IMR-90 (cell line): ENCODE results near the gene CHRM4. TPM values are rescaled to one million over a fixed set of nuclear protein-coding genes. Genes with fewer than 3 reads are reported as not detected.

Source experiments
- ATAC-seq: fragments of 200-7000 bp; cut with Tn5 transposase; 2 replicates; pipeline ENCODE4 v1.9.1; 2020; ENCODE audit warnings: low read depth, mild to moderate bottlenecking, moderate library complexity
- BruUV-seq: library from RNA; stranded (reverse); fragments of 400-500 nt; replicated peaks from 2 replicates; lab custom pipeline; 2021; lab: Mats Ljungman, UMichigan
- CTCF ChIA-PET: fragments of 300-600 bp; formaldehyde crosslinking; extraction: SDS; loops from one replicate; lab custom pipeline; 2021; ENCODE audit warnings: antibody characterized with exemption; lab: Yijun Ruan, JAX
- POLR2A ChIA-PET: fragments of 300-600 bp; sonication (Branson Sonifier 250); formaldehyde crosslinking; loops from one replicate; lab custom pipeline; 2022; ENCODE audit warnings: antibody characterized with exemption; ENCODE audit not compliant: unreplicated experiment; lab: Charles Lee
- DNase-seq: peaks from one replicate; pipeline ENCODE4 v3.0.0; 2013
- H2AFZ ChIP-seq: replicated peaks from 2 replicates; pipeline ENCODE3; 2013; ENCODE audit warnings: low read length, mild to moderate bottlenecking; ENCODE audit not compliant: poor library complexity
- H2AK5ac ChIP-seq: 2 replicates; pipeline ENCODE4 v1.6.1; 2013; ENCODE audit warnings: low read depth, low read length, inconsistent platforms
- H2AK9ac ChIP-seq: replicated peaks from 2 replicates; pipeline ENCODE3; 2013; ENCODE audit warnings: mild to moderate bottlenecking, low read depth, low read length, moderate library complexity; ENCODE audit not compliant: poor library complexity
- H2BK120ac ChIP-seq: 2 replicates; pipeline ENCODE4 v1.6.1; 2013; ENCODE audit warnings: low read depth, low read length, inconsistent platforms
- H2BK15ac ChIP-seq: 3 replicates; pipeline ENCODE4 v1.6.1; 2013; ENCODE audit warnings: low read depth, low read length, inconsistent platforms
- H2BK20ac ChIP-seq: 2 replicates; pipeline ENCODE4 v1.6.1; 2013; ENCODE audit warnings: low read depth, mild to moderate bottlenecking, inconsistent platforms, low read length, moderate library complexity
- H2BK5ac ChIP-seq: 2 replicates; pipeline ENCODE4 v1.6.1; 2013; ENCODE audit warnings: mild to moderate bottlenecking, low read depth, low read length, inconsistent platforms; ENCODE audit not compliant: poor library complexity, severe bottlenecking
- H3K14ac ChIP-seq: replicated peaks from 2 replicates; pipeline ENCODE4 v1.6.1; 2013; ENCODE audit warnings: low read depth, low read length, inconsistent platforms
- H3K18ac ChIP-seq: 2 replicates; pipeline ENCODE4 v1.6.1; 2013; ENCODE audit warnings: low read depth, low read length, control low read depth
- H3K23ac ChIP-seq: 2 replicates; pipeline ENCODE4 v1.6.1; 2013; ENCODE audit warnings: low read depth, low read length, inconsistent platforms
- H3K27ac ChIP-seq: 2 replicates; pipeline ENCODE4 v1.5.1; 2013; ENCODE audit warnings: mild to moderate bottlenecking, control low read depth, low read length; ENCODE audit not compliant: insufficient read depth
- H3K27me3 ChIP-seq: 2 replicates; pipeline ENCODE4 v1.6.1; 2013; ENCODE audit warnings: low read length; ENCODE audit not compliant: control insufficient read depth, insufficient read depth
- H3K36me3 ChIP-seq: 2 replicates; pipeline ENCODE4 v1.6.1; 2013; ENCODE audit warnings: low read length, mixed read lengths; ENCODE audit not compliant: control insufficient read depth, insufficient read depth
- H3K4ac ChIP-seq: 2 replicates; pipeline ENCODE4 v1.6.1; 2013; ENCODE audit warnings: low read depth, low read length, inconsistent platforms
- H3K4me1 ChIP-seq: 2 replicates; pipeline ENCODE4 v1.6.1; 2013; ENCODE audit warnings: low read length, mixed read lengths; ENCODE audit not compliant: control insufficient read depth, insufficient read depth
- H3K4me2 ChIP-seq: 2 replicates; pipeline ENCODE4 v1.6.1; 2013; ENCODE audit warnings: low read depth, mild to moderate bottlenecking, control low read depth, low read length, moderate library complexity
- H3K4me3 ChIP-seq: 2 replicates; pipeline ENCODE4 v1.5.1; 2013; ENCODE audit warnings: low read depth, mild to moderate bottlenecking, control low read depth, low read length, moderate library complexity; ENCODE audit not compliant: insufficient read depth
- H3K56ac ChIP-seq: 2 replicates; pipeline ENCODE4 v1.6.1; 2013; ENCODE audit warnings: low read length, inconsistent platforms; ENCODE audit not compliant: insufficient read depth; ENCODE audit errors: extremely low read depth
- H3K79me1 ChIP-seq, 2 experiments: 2 replicates each; pipeline ENCODE4 v1.6.1; 2013; ENCODE audit warnings: low read length in 2 of 2, inconsistent platforms in 1 of 2, low read depth in 1 of 2
- H3K9ac ChIP-seq: 2 replicates; pipeline ENCODE4 v1.6.1; 2013; ENCODE audit warnings: low read depth, low read length, control low read depth
- H3K9me1 ChIP-seq: 2 replicates; pipeline ENCODE4 v1.6.1; 2013; ENCODE audit warnings: low read length, inconsistent platforms; ENCODE audit not compliant: insufficient read depth
- H3K9me3 ChIP-seq: 2 replicates; pipeline ENCODE4 v1.6.1; 2013; ENCODE audit warnings: low read length; ENCODE audit not compliant: control insufficient read depth, insufficient read depth
- H4K20me1 ChIP-seq: 2 replicates; pipeline ENCODE4 v1.6.1; 2013; ENCODE audit warnings: low read length, inconsistent platforms; ENCODE audit not compliant: insufficient read depth
- H4K5ac ChIP-seq: 2 replicates; pipeline ENCODE4 v1.6.1; 2013; ENCODE audit warnings: mild to moderate bottlenecking, low read depth, low read length, control low read depth
- H4K8ac ChIP-seq, 2 experiments: 2 replicates each; pipeline ENCODE4 v1.6.1; 2013; ENCODE audit warnings: low read depth in 2 of 2, low read length in 2 of 2, control low read depth in 1 of 2, inconsistent platforms in 1 of 2
- H4K91ac ChIP-seq: 2 replicates; pipeline ENCODE4 v1.6.1; 2013; ENCODE audit warnings: low read depth, low read length, inconsistent platforms; ENCODE audit not compliant: insufficient read depth
- BHLHE40 ChIP-seq: fragments of 150-350 bp; IDR thresholded peaks from 2 replicates; pipeline ENCODE4 v1.6.1; 2016; ENCODE audit warnings: mild to moderate bottlenecking, low read depth, low read length
- CHD1 ChIP-seq: IDR thresholded peaks from 2 replicates; pipeline ENCODE4 v1.6.1; 2012; ENCODE audit warnings: low read depth, low read length, improper control_type of control experiment
- CTCF ChIP-seq: conservative IDR thresholded peaks from 2 replicates; pipeline ENCODE4 v1.5.1; 2012; ENCODE audit warnings: mild to moderate bottlenecking, low read depth, low read length, improper control_type of control experiment
- ELK1 ChIP-seq: fragments of 150-350 bp; IDR thresholded peaks from 2 replicates; pipeline ENCODE4 v1.6.1; 2016; ENCODE audit warnings: low read depth, mild to moderate bottlenecking, low read length, moderate library complexity, borderline replicate concordance
- FOS ChIP-seq: fragments of 150-350 bp; IDR thresholded peaks from 2 replicates; pipeline ENCODE4 v1.6.1; 2016; ENCODE audit warnings: low read depth, low read length
- NFE2L2 ChIP-seq: fragments of 150-350 bp; IDR thresholded peaks from 2 replicates; pipeline ENCODE4 v1.6.1; 2016; ENCODE audit warnings: low read depth, mild to moderate bottlenecking, low read length
- RAD21 ChIP-seq: IDR thresholded peaks from 2 replicates; pipeline ENCODE4 v1.6.1; 2012; ENCODE audit warnings: low read length, improper control_type of control experiment
- RCOR1 ChIP-seq: IDR thresholded peaks from 2 replicates; pipeline ENCODE4 v1.6.1; 2012; ENCODE audit warnings: mild to moderate bottlenecking, low read length, improper control_type of control experiment; ENCODE audit not compliant: insufficient replicate concordance
- RFX5 ChIP-seq: IDR thresholded peaks from 2 replicates; pipeline ENCODE4 v1.8.0; 2012; ENCODE audit warnings: low read depth, mild to moderate bottlenecking, low read length, moderate library complexity
- WGBS, 2 experiments: methylation state at CpG; one replicate each; pipeline versions ENCODE4 v1.1.5 to v1.1.7; 2013; ENCODE audit warnings: missing lambda C conversion rate in 2 of 2; ENCODE audit not compliant: insufficient read length in 1 of 2; ENCODE audit errors: extremely low coverage in 2 of 2; 5-methylcytosine and 5-hydroxymethylcytosine counted together
- dilution Hi-C: fragments of 300-500 bp; cut with HindIII; formaldehyde crosslinking; loops from one replicate; pipeline ENCODE4 v1.14.3; 2018; ENCODE audit warnings: low sequenced_read_pairs; ENCODE audit not compliant: unreplicated experiment
- in situ Hi-C: fragments of 300-500 bp; cut with MboI; formaldehyde crosslinking; loops from 3 replicates; pipeline ENCODE4 v1.14.3; 2019; ENCODE audit warnings: low sequenced_read_pairs, inconsistent platforms, mixed read lengths
- intact Hi-C: fragments of 100-400 bp; cut with micrococcal nuclease; formaldehyde crosslinking; loops from 2 replicates; pipeline ENCODE4 v1.10.0; 2022
- polyA plus RNA-seq, 3 experiments: library from polyadenylated mRNA; depleted of rRNA; stranded (reverse); fragments of >200 nt; gene quantifications; 2 replicates each; pipeline ENCODE4 v1.2.3, GENCODE V29; 2012; ENCODE audit warnings: low replicate concordance in 1 of 3
- total RNA-seq: library from RNA; depleted of rRNA; stranded (reverse); fragments of >200 nt; gene quantifications from 2 replicates; pipeline ENCODE4 v1.2.3, GENCODE V29; 2012

The CHRM4 gene
- total and polyA plus RNA-seq, 2 of the 4 experiments (the other 2 are of a cell fraction): 0.09 to 0.18 TPM

- no peak overlapping the region for H2AFZ ChIP-seq
- no peak overlapping the region for H3K4me2 ChIP-seq
- H3K18ac ChIP-seq: no peak overlapping the region
- no peak overlapping the region for H3K4me3 ChIP-seq
- ChIA-PET CTCF (interaction anchor here (2.3 kb wide), 1 partner anchor 139 kb away, joined by 12 read pairs; no protein-coding TSS in a partner anchor), POLR2A (no interaction called here)
- H3K36me3 ChIP-seq: no peaks in the 10 kb centered on the region
- H4K8ac ChIP-seq: no peak overlapping the region
- H4K5ac ChIP-seq: no peak overlapping the region
- WGBS, 2 experiments: 12% methylated on average over 17 of the region's 49 CpGs; no CpG with 5 or more reads in 1 of the 2 experiments
- no peaks in the 10 kb centered on the region for H3K79me1 ChIP-seq
- H3K27me3 ChIP-seq: peaks cover 33% of the 10 kb centered on the region
- dilution Hi-C loops (no loop called here), in situ Hi-C loops (no loop called here), intact Hi-C loops (no loop called here)
- no peak overlapping the region for H2BK5ac ChIP-seq
- H2BK20ac ChIP-seq: no peak overlapping the region
- no peak overlapping the region for H3K27ac ChIP-seq
- H4K20me1 ChIP-seq: peaks cover 24% of the 10 kb centered on the region
- H3K23ac ChIP-seq: no peak overlapping the region
- H2AK5ac ChIP-seq: no peak overlapping the region
- H4K91ac ChIP-seq: no peak overlapping the region
- H3K9me1 ChIP-seq: peaks cover 5% of the 10 kb centered on the region; the same call in 1 of the 2 replicates
- no peak for TF ChIP-seq FOS
- TF ChIP-seq CHD1: no peak
- no peak for TF ChIP-seq BHLHE40
- no peak for TF ChIP-seq RFX5
- TF ChIP-seq NFE2L2: no peak
- TF ChIP-seq ELK1: no peak
- no peak for TF ChIP-seq RAD21
- no peak for TF ChIP-seq CTCF
- TF ChIP-seq RCOR1: no peak
- no peak overlapping the region for H2AK9ac ChIP-seq
- no peak overlapping the region for H3K4ac ChIP-seq
- peaks cover 8% of the 10 kb centered on the region; the same call in 1 of the 2 replicates for H3K4me1 ChIP-seq
- DNase-seq: no peak
- H3K56ac ChIP-seq: no peak overlapping the region
- H2BK15ac ChIP-seq: no peak overlapping the region
- no peaks in the 10 kb centered on the region for H3K9me3 ChIP-seq
- no peak for ATAC-seq
- H2BK120ac ChIP-seq: no peak overlapping the region
- H3K14ac ChIP-seq: no peak overlapping the region
- BruUV-seq: no TSS peak
- H3K9ac ChIP-seq: no peak overlapping the region
Measured at GRCh38 chr11:46390331-46391171, 1.0 kb downstream of the CHRM4 start.
